Measurements from ENCODE around the gene SLC34A2.
"Not testable (repeated sequence)": the region's sequence is repeated elsewhere in the genome, so short reads cannot be mapped to it uniquely, and the experiment has no call there.

SLC34A2 gene

GRCh38 chr4:25654971-25655963 lies at the start of gene SLC34A2:
TSS of gene SLC34A2 (plus strand) at chr4:25655851. CDS start at chr4:25662501, 6,650 bp downstream.
- in situ Hi-C loops (cut with HindIII; ENCODE audit: low sequenced_read_pairs), result no loop called here

DNA sequence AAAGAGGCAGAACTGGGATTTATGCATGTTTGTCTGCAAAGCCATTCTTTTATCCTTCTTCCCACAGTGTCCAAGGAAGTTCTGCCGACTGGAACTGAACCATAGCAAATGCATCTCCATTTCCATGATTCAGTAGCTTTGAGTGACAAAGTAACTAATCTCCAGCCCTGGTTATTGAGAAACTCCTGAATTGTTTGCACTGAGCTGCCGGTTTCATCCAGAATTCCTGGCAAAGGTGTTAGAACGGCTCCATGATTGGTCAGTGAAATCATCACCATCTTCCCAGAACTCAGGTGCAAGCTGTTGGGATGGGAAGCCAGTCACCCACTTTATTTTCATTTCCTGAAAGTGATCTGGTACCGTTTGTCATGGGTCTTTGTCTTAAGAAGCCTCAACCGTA lies 47.0 kb upstream of the SLC34A2 start:
- in situ Hi-C loops (cut with HindIII; ENCODE audit: low sequenced_read_pairs), result no loop called here

- in situ Hi-C loops (cut with HindIII; ENCODE audit: low sequenced_read_pairs), result no loop called here
Observed at GRCh38 chr4:25609976-25610375, 45.7 kb upstream of the SLC34A2 start.

DNA sequence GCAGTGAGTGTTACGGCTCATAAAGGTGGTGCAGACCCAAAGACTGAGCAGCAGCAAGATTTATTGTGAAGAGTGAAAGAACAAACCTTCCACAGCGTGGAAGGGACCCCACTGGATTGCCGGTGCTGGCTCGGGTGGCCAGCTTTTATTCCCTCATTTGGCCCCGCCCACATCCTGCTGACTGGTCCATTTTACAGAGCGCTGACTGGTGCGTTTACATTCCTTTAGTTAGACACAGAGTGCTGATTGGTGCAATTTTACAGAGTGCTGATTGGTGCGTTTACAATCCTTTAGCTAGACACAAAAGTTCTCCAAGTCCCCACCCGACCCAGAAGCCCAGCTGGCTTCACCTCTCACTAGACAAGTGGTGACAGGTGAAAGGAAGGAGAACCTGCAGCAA lies 42.0 kb upstream of the SLC34A2 start:
- in situ Hi-C loops (cut with HindIII; ENCODE audit: low sequenced_read_pairs), result not testable (repeated sequence)

GRCh38 chr4:25614807-25615206 lies 40.8 kb upstream of the SLC34A2 start:
- in situ Hi-C loops (cut with HindIII; ENCODE audit: low sequenced_read_pairs), result no loop called here

DNA sequence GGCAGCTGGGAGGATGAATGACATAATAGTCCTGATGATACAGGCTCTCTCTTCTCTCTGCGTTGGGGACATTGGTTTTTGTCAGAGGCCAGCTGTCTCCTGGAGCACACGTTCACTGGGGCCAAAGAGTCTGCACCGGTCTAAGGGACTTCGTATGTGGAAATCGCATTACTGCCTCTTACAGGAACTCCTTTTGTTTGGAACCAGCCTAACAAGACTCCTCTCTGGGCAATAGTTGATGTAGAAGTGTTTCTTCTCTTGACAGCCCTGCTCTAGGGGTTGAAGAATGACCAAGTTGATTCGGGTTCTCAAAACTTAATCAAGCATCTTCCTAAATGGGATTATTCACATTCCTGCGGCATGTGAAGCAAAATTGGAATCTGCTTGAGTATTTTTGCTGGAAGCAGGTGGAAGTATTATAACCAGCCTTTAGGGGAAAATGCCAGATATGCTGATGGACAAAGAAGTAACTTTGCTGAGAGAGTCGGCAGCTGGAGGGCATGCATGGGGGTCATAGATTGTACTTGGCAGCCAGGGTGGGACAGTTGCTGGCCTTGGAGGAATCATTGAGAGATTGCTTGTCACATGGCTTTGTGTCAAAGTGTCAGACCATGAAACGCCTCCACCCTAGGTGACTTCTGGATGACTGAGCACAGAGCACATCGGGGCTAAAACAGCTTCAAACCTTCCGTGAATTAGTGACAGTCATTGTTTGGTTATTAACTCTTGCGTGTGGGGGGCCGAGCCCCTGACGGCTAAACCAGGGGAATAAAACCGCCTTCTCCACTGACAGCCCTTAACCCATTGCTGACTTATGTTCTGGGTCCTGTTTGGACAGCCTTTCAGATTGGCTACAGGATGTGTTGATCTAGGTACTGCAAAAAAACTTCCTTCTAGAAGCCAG lies 34.4 kb upstream of the SLC34A2 start:
- in situ Hi-C loops (cut with HindIII; ENCODE audit: low sequenced_read_pairs), result no loop called here

GRCh38 chr4:25624616-25625015 lies 31.0 kb upstream of the SLC34A2 start:
- in situ Hi-C loops (cut with HindIII; ENCODE audit: low sequenced_read_pairs), result no loop called here

- in situ Hi-C loops (cut with HindIII; ENCODE audit: low sequenced_read_pairs), result no loop called here
Observed at GRCh38 chr4:25628451-25628850, 27.2 kb upstream of the SLC34A2 start.

DNA sequence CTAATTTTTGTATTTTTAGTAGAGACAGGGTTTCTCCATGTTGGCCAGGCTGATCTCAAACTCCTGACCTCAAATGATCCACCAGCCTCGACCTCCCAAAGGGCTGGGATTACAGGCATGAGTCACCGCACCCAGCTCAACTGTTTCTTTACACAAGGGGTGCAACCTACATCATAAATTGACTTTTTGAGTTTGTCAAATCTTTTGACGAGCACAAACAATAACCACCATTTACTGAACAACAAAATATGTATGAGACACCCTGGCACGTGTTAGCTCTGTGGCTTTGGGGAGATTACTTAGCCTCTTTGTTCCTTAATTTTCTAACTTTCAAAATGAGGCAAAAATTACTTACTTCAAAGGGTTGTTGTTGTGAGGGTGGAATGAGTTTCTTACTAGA lies 23.5 kb upstream of the SLC34A2 start:
- in situ Hi-C loops (cut with HindIII; ENCODE audit: low sequenced_read_pairs), result no loop called here

- in situ Hi-C loops (cut with HindIII; ENCODE audit: low sequenced_read_pairs), result no loop called here
Observed at GRCh38 chr4:25633541-25633940, 22.1 kb upstream of the SLC34A2 start.

- in situ Hi-C loops (cut with HindIII; ENCODE audit: low sequenced_read_pairs), result no loop called here
Observed at GRCh38 chr4:25635501-25635900, 20.1 kb upstream of the SLC34A2 start.

GRCh38 chr4:25637581-25638220 lies 17.9 kb upstream of the SLC34A2 start:
- in situ Hi-C loops (cut with HindIII; ENCODE audit: low sequenced_read_pairs), result no loop called here

DNA sequence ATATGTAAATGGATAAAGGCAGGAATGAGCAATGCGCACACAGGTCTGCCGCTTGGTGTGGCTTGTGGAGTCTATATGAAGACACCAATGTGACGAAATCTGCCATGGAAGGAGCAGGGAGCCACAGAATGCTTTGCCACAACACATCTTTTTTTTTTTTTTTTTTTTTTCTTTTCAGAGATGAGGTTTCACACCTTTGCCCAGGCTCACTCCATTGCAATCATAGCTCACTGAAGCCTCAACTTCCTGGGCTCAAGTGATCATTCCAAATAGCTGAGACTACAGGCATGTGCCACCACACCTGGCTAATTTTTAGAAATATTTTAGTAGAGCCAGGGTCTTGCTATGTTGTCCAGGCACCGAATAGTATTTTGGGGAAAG lies 17.4 kb upstream of the SLC34A2 start:
- in situ Hi-C loops (cut with HindIII; ENCODE audit: low sequenced_read_pairs), result no loop called here

GRCh38 chr4:25638806-25639205 lies 16.8 kb upstream of the SLC34A2 start:
- in situ Hi-C loops (cut with HindIII; ENCODE audit: low sequenced_read_pairs), result no loop called here

GRCh38 chr4:25650311-25650710 lies 5.3 kb upstream of the SLC34A2 start:
- in situ Hi-C loops (cut with HindIII; ENCODE audit: low sequenced_read_pairs), result no loop called here

DNA sequence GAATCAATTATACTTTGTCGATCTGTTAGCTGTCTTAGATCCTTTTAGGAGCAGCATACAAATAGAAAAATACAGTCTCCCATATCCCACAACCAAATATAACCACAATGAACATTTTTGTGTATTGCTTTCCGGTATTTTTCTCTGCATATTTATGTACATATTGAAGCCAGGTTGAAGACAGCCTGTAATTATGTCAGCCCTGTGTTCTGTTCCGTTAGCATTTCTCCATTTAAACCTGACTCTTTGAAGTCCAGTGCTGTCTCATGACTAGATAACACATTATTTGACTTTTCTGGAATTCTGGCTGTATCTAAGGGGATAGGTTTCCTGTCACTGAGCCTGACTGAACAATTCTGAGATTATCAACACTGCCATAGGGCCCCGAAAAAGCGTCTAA lies 4.0 kb upstream of the SLC34A2 start:
- in situ Hi-C loops (cut with HindIII; ENCODE audit: low sequenced_read_pairs), result no loop called here

GRCh38 chr4:25654031-25654970 lies 1.4 kb upstream of the SLC34A2 start:
- in situ Hi-C loops (cut with HindIII; ENCODE audit: low sequenced_read_pairs), result no loop called here

- in situ Hi-C loops (cut with HindIII; ENCODE audit: low sequenced_read_pairs), result no loop called here
Observed at GRCh38 chr4:25656031-25656430, 380 bp downstream of the SLC34A2 start.

GRCh38 chr4:25658357-25658771 lies 2.7 kb downstream of the SLC34A2 start:
- in situ Hi-C loops (cut with HindIII; ENCODE audit: low sequenced_read_pairs), result no loop called here

DNA sequence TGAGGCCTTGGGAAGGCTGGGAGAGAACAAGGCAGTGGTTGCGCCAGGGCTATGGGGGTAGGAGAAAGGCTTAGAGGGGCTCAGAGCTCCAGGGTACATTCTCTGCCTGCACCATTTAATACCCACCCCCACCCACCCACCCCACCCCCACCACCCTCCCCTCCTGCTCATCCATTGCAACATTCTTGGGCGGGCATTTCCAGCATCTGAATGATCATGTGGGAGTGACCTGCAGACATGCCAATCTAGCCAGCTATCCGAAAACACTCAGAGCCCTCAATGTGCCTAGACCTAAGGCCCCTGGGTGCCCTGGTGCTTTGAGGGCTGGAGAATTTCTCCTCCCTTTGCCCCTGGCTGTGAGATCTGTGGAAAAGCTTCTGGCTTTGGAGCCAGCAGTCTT lies 3.1 kb downstream of the SLC34A2 start:
- in situ Hi-C loops (cut with HindIII; ENCODE audit: low sequenced_read_pairs), result no loop called here

All from DLD1 (cell line).